ENCODE measurements around the gene ARL10. TPM values are rescaled to one million over a fixed set of nuclear protein-coding genes. Genes with fewer than 3 reads are reported as not detected.

Gene ARL10
- total RNA-seq, 2 donors from 2014 or later, result 10.2 to 11.4 TPM

DNA sequence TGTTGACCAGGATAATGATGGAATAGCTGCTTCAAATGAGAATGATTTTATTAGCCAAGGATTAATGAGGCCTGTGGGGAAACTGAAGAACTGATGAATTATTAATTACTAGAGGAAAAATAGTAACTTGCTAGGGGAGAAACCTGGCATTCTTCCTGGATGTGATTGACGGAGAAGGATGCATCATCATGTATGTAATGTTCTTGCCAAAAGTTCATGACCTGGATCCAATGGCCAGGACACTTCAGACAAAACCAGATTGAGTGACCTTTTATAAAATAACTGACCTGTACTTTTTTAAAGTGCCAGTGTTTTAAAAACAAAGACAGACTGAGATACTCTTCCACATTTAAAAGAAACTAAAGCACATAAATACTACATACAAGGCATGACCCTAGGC, 27.4 kb upstream of the ARL10 start:
- WGBS, 2 experiments (ENCODE audit: insufficient coverage in 1 of 2, insufficient read length in 1 of 2), result 93 to 100% methylated on average over 1 of the region's 1 CpG
- no peaks in the 10 kb centered on the region for H3K4me1 ChIP-seq (ENCODE audit: control insufficient read depth, insufficient read depth, low read length)

DNA sequence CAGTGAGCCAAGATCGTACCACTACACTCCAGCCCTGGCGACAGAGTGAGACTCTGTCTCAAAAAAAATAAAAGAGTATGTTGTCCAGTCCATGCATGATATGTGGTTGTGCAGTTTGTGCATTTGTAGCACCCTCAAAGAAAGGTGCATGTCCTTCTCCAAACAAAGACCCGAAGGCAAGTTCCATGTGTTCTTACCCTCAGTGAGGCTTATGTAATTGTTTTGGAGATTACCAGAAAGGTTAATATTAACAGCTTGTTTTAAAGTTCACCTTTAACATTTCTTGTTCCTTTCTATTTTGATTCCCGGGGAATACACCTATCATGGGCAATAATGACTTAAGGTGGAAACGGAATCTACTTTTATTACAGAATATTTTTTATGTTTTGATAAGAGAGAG, 26.0 kb upstream of the ARL10 start:
- no peak overlapping the region for H3K4me3 Mint-ChIP-seq
- H3K27me3 Mint-ChIP-seq (ENCODE audit: insufficient read depth), result no peaks in the 10 kb centered on the region
- no peak overlapping the region for H3K4me3 ChIP-seq (ENCODE audit: low read length)
- TF ChIP-seq, protein P1, sequence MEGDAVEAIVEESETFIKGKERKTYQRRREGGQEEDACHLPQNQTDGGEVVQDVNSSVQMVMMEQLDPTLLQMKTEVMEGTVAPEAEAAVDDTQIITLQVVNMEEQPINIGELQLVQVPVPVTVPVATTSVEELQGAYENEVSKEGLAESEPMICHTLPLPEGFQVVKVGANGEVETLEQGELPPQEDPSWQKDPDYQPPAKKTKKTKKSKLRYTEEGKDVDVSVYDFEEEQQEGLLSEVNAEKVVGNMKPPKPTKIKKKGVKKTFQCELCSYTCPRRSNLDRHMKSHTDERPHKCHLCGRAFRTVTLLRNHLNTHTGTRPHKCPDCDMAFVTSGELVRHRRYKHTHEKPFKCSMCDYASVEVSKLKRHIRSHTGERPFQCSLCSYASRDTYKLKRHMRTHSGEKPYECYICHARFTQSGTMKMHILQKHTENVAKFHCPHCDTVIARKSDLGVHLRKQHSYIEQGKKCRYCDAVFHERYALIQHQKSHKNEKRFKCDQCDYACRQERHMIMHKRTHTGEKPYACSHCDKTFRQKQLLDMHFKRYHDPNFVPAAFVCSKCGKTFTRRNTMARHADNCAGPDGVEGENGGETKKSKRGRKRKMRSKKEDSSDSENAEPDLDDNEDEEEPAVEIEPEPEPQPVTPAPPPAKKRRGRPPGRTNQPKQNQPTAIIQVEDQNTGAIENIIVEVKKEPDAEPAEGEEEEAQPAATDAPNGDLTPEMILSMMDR (conservative IDR thresholded peaks at IDR 0.05), result no peak
- no peak overlapping the region for H3K27ac ChIP-seq (ENCODE audit: low read depth, low read length)
- H3K27ac Mint-ChIP-seq, result no peak overlapping the region
- no peak for DNase-seq
- no peaks in the 10 kb centered on the region for H3K4me1 Mint-ChIP-seq
- 90% methylated on average over 5 of the region's 5 CpGs; no CpG with 5 or more reads in 1 of the 2 experiments for WGBS, 2 experiments (ENCODE audit: insufficient coverage in 1 of 2, insufficient read length in 1 of 2)
- peaks cover 55% of the 10 kb centered on the region for H3K36me3 ChIP-seq (ENCODE audit: control insufficient read depth, insufficient read depth, low read length)
- no peaks in the 10 kb centered on the region for H3K9me3 ChIP-seq (ENCODE audit: control insufficient read depth, low read length)
- peaks cover 49% of the 10 kb centered on the region for H3K36me3 Mint-ChIP-seq (ENCODE audit: low read depth)
- H3K9ac ChIP-seq (ENCODE audit: extremely low read depth, low read length, poor library complexity, severe bottlenecking), result no peak overlapping the region
- H3K27me3 ChIP-seq (ENCODE audit: control insufficient read depth, insufficient read depth, low read length, poor library complexity, severe bottlenecking), result no peaks in the 10 kb centered on the region
- H3K9me3 Mint-ChIP-seq, result no peaks in the 10 kb centered on the region
- no peaks in the 10 kb centered on the region for H3K4me1 ChIP-seq (ENCODE audit: control insufficient read depth, insufficient read depth, low read length)

More for the DNA sequence above, 27.4 kb upstream of the ARL10 start:
- TF ChIP-seq, protein P1 (conservative IDR thresholded peaks at IDR 0.05), result no peak
- Mint-ChIP-seq H3K4me3 (no peak overlapping the region), H3K36me3 (ENCODE audit: low read depth) (peaks cover 51% of the 10 kb centered on the region), H3K4me1 (no peaks in the 10 kb centered on the region), H3K27me3 (ENCODE audit: insufficient read depth) (no peaks in the 10 kb centered on the region), H3K9me3 (no peaks in the 10 kb centered on the region), H3K27ac (no peak overlapping the region)
- Histone ChIP-seq H3K36me3 (ENCODE audit: control insufficient read depth, insufficient read depth, low read length) (peaks cover 45% of the 10 kb centered on the region), H3K9ac (ENCODE audit: extremely low read depth, low read length, poor library complexity, severe bottlenecking) (no peak overlapping the region), H3K27ac (ENCODE audit: low read depth, low read length) (no peak overlapping the region), H3K27me3 (ENCODE audit: control insufficient read depth, insufficient read depth, low read length, poor library complexity, severe bottlenecking) (no peaks in the 10 kb centered on the region), H3K4me3 (ENCODE audit: low read length) (no peak overlapping the region), H3K9me3 (ENCODE audit: control insufficient read depth, low read length) (no peaks in the 10 kb centered on the region)
- DNase-seq, result no peak

DNA sequence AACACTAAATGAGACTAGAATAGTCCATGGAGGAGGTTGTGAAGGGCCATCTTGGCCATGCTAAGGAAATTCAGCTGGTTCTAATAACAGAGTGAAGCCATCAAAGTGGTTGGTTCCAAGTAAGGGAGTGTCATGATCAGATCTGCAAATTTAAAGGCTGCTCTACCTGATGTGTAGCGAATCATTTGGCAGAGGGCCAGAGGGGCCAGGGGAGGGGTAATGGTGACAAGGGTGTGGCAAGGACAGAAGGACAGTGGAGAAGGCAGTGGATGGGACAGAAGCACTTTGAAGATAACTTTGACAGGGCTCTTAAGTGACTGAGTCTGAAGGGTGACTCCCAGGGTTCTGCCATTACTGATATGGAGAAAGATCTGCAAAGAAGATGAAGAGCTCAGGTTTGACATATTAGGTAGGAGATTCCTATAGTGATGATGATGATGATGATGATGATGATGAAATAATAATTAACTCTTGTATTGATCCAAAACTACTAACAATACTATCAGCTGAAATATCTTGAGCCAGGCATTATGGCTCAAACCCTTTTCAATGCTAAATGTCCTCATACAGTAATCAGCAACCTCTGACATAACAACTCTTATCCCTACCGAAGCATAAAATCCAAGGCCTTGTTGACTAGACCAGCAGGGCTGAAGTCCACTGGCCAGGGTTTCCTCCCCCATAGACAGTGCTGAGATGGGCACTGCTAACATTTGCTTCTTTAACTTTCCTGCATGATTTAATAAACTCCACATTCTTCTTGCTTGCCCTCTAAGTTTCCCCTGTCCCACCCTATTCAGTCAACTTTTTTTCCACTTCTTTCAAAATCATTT, 23.7 kb upstream of the ARL10 start:
- Mint-ChIP-seq H3K36me3 (ENCODE audit: low read depth) (peaks cover 60% of the 10 kb centered on the region), H3K27me3 (ENCODE audit: insufficient read depth) (no peaks in the 10 kb centered on the region), H3K27ac (no peak overlapping the region), H3K4me1 (no peaks in the 10 kb centered on the region), H3K9me3 (no peaks in the 10 kb centered on the region), H3K4me3 (no peak overlapping the region)
- TF ChIP-seq, protein P1 (conservative IDR thresholded peaks at IDR 0.05), result no peak
- no peak for DNase-seq
- Histone ChIP-seq H3K4me3 (ENCODE audit: low read length) (no peak overlapping the region), H3K27ac (ENCODE audit: low read depth, low read length) (no peak overlapping the region), H3K36me3 (ENCODE audit: control insufficient read depth, insufficient read depth, low read length) (peaks cover 70% of the 10 kb centered on the region), H3K9ac (ENCODE audit: extremely low read depth, low read length, poor library complexity, severe bottlenecking) (no peak overlapping the region), H3K9me3 (ENCODE audit: control insufficient read depth, low read length) (no peaks in the 10 kb centered on the region), H3K27me3 (ENCODE audit: control insufficient read depth, insufficient read depth, low read length, poor library complexity, severe bottlenecking) (no peaks in the 10 kb centered on the region), H3K4me1 (ENCODE audit: control insufficient read depth, insufficient read depth, low read length) (no peaks in the 10 kb centered on the region)
- 94 to 97% methylated on average over 2 of the region's 2 CpGs for WGBS, 2 experiments (ENCODE audit: insufficient coverage in 1 of 2, insufficient read length in 1 of 2)
